ENCODE results near the gene TOX3. TPM values are rescaled to one million over a fixed set of nuclear protein-coding genes. Genes with fewer than 3 reads are reported as not detected.

Gene TOX3
- total and polyA plus RNA-seq, 4 donors, result 1.3 to 3.5 (median 2.4) TPM

- H3K27ac ChIP-seq (ENCODE audit: low read depth in 1 of 2, low read length in 2 of 2), result peak overlapping the region; percentile 51 to 61
- TF ChIP-seq JUND (IDR thresholded peaks at IDR 0.05), result no peak
- TF ChIP-seq NR2F2 (IDR thresholded peaks at IDR 0.05), result no peak
- TF ChIP-seq, protein P1, sequence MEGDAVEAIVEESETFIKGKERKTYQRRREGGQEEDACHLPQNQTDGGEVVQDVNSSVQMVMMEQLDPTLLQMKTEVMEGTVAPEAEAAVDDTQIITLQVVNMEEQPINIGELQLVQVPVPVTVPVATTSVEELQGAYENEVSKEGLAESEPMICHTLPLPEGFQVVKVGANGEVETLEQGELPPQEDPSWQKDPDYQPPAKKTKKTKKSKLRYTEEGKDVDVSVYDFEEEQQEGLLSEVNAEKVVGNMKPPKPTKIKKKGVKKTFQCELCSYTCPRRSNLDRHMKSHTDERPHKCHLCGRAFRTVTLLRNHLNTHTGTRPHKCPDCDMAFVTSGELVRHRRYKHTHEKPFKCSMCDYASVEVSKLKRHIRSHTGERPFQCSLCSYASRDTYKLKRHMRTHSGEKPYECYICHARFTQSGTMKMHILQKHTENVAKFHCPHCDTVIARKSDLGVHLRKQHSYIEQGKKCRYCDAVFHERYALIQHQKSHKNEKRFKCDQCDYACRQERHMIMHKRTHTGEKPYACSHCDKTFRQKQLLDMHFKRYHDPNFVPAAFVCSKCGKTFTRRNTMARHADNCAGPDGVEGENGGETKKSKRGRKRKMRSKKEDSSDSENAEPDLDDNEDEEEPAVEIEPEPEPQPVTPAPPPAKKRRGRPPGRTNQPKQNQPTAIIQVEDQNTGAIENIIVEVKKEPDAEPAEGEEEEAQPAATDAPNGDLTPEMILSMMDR (IDR thresholded peaks at IDR 0.05; ENCODE audit: low read depth, low read length, missing input control), result no peak
- TF ChIP-seq ZBTB33 (IDR thresholded peaks at IDR 0.05), result no peak
- no peak for TF ChIP-seq MAX (IDR thresholded peaks at IDR 0.05)
- no peak for TF ChIP-seq EGR1 (IDR thresholded peaks at IDR 0.05; ENCODE audit: low read depth in 2 of 2)
- no peak for TF ChIP-seq SP1 (IDR thresholded peaks at IDR 0.05)
- TF ChIP-seq TAF1 (conservative IDR thresholded peaks at IDR 0.05), result no peak
- no peak for TF ChIP-seq RXRA (IDR thresholded peaks at IDR 0.05)
- no peak for TF ChIP-seq HNF4G (IDR thresholded peaks at IDR 0.05)
- no peak for TF ChIP-seq GABPA (IDR thresholded peaks at IDR 0.05 in 1 of 2, conservative IDR thresholded peaks at IDR 0.05 in 1 of 2)
- no peak for TF ChIP-seq HNF4A (conservative IDR thresholded peaks at IDR 0.05)
- TF ChIP-seq RAD21 (IDR thresholded peaks at IDR 0.05), result no peak
- TF ChIP-seq YY1 (IDR thresholded peaks at IDR 0.05), result no peak
- WGBS, result 26% methylated on average over 1 of the region's 1 CpG
Observed at GRCh38 chr16:52487849-52488457, 59.0 kb downstream of the TOX3 start.

GRCh38 chr16:52480237-52480636 lies 66.7 kb downstream of the TOX3 start:
- no peak overlapping the region for H3K9ac ChIP-seq (ENCODE audit: low read depth in 1 of 2, low read length in 2 of 2)
- no peak overlapping the region for H3K4me3 ChIP-seq (ENCODE audit: low read depth in 1 of 3, low read length in 3 of 3)
- no peak overlapping the region for H3K27ac ChIP-seq (ENCODE audit: low read depth in 1 of 2, low read length in 2 of 2)
- WGBS, result 46% methylated on average over 3 of the region's 3 CpGs
- H3K4me1 ChIP-seq (ENCODE audit: control insufficient read depth in 4 of 4, insufficient read depth in 4 of 4, low read length in 3 of 4), result no peaks in the 10 kb centered on the region
- no peaks in the 10 kb centered on the region for H3K36me3 ChIP-seq (ENCODE audit: control insufficient read depth in 4 of 4, insufficient read depth in 3 of 4, low read depth in 1 of 4, low read length in 3 of 4)
- no peaks in the 10 kb centered on the region for H3K27me3 ChIP-seq (ENCODE audit: control insufficient read depth in 4 of 4, insufficient read depth in 4 of 4, low read length in 3 of 4)
- no peak for TF ChIP-seq NR2F2 (IDR thresholded peaks at IDR 0.05)
- TF ChIP-seq YY1 (IDR thresholded peaks at IDR 0.05), result no peak
- DNase-seq (ENCODE audit: low spot score), result no peak
- no peaks in the 10 kb centered on the region for H3K9me3 ChIP-seq (ENCODE audit: control insufficient read depth in 4 of 4, low read length in 3 of 4)

More at GRCh38 chr16:52487849-52488457, 59.0 kb downstream of the TOX3 start:
- peaks cover 10 to 41% (median 24%) of the 10 kb centered on the region in 4 donors for H3K4me1 ChIP-seq (ENCODE audit: control insufficient read depth in 4 of 4, insufficient read depth in 4 of 4, low read length in 3 of 4)
- H3K9me3 ChIP-seq (ENCODE audit: control insufficient read depth in 4 of 4, low read length in 3 of 4), result no peaks in the 10 kb centered on the region
- no peaks in the 10 kb centered on the region for H3K36me3 ChIP-seq (ENCODE audit: control insufficient read depth in 4 of 4, insufficient read depth in 3 of 4, low read depth in 1 of 4, low read length in 3 of 4)
- no peak overlapping the region for H3K4me3 ChIP-seq (ENCODE audit: low read depth in 1 of 3, low read length in 3 of 3)
- no peak overlapping the region for H3K9ac ChIP-seq (ENCODE audit: low read depth in 1 of 2, low read length in 2 of 2)
- no peak for DNase-seq (ENCODE audit: low spot score)
- no peaks in the 10 kb centered on the region for H3K27me3 ChIP-seq (ENCODE audit: control insufficient read depth in 4 of 4, insufficient read depth in 4 of 4, low read length in 3 of 4)

- DNase-seq (ENCODE audit: low spot score), result no peak
- H3K27ac ChIP-seq (ENCODE audit: low read depth in 1 of 2, low read length in 2 of 2), result no peak overlapping the region
- no peaks in the 10 kb centered on the region for H3K4me1 ChIP-seq (ENCODE audit: control insufficient read depth in 4 of 4, insufficient read depth in 4 of 4, low read length in 3 of 4)
- H3K4me3 ChIP-seq (ENCODE audit: low read depth in 1 of 3, low read length in 3 of 3), result no peak overlapping the region
- TF ChIP-seq MAX (IDR thresholded peaks at IDR 0.05), result no peak
- TF ChIP-seq FOXA1 (IDR thresholded peaks at IDR 0.05), result no peak
- no peak for TF ChIP-seq SP1 (IDR thresholded peaks at IDR 0.05)
- TF ChIP-seq JUND (IDR thresholded peaks at IDR 0.05), result no peak
- TF ChIP-seq HNF4A (conservative IDR thresholded peaks at IDR 0.05), result no peak
- no peak for TF ChIP-seq TAF1 (conservative IDR thresholded peaks at IDR 0.05)
- TF ChIP-seq ZBTB33 (IDR thresholded peaks at IDR 0.05), result no peak
- H3K9me3 ChIP-seq (ENCODE audit: control insufficient read depth in 4 of 4, low read length in 3 of 4), result no peaks in the 10 kb centered on the region
- no peak overlapping the region for H3K9ac ChIP-seq (ENCODE audit: low read depth in 1 of 2, low read length in 2 of 2)
- H3K27me3 ChIP-seq (ENCODE audit: control insufficient read depth in 4 of 4, insufficient read depth in 4 of 4, low read length in 3 of 4), result no peaks in the 10 kb centered on the region
- no peaks in the 10 kb centered on the region for H3K36me3 ChIP-seq (ENCODE audit: control insufficient read depth in 4 of 4, insufficient read depth in 3 of 4, low read depth in 1 of 4, low read length in 3 of 4)
- WGBS, result 89% methylated on average over 2 of the region's 2 CpGs
Observed at GRCh38 chr16:52476111-52476510, 70.8 kb downstream of the TOX3 start.

All from liver (tissue), 9 donors.